ENCODE measurements around the gene HS6ST2. TPM values are rescaled to one million over a fixed set of nuclear protein-coding genes. Genes with fewer than 3 reads are reported as not detected.

HS6ST2 gene
- total RNA-seq, 3 donors from 2014 or later: 0.32 to 1.3 (median 1.2) TPM

DNA sequence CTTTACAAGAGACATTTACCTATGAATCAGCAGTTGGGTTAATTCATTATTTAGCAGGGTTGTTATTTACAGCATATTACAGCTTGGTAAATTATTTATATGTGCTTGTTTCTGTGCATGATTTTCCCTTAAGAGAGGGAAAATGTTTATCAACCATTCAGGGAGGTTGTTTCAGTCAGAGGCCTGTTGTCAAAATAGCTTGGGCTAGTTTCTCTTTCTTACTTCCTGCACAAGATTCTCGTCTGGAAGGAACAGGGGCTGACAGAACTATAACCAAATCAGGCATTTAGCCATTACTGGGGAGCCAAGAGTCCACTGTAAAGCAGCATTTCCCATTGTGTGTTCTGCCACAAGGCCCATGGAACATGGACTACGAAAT lies 135.8 kb downstream of the HS6ST2 start:
- no peak overlapping the region for H3K4me3 ChIP-seq
- no peak for DNase-seq (ENCODE audit: low spot score in 2 of 2)
- no peak for TF ChIP-seq POLR2A (IDR thresholded peaks at IDR 0.05)
- no peak for TF ChIP-seq POLR2AphosphoS5 (IDR thresholded peaks at IDR 0.05)
- TF ChIP-seq, protein P1, sequence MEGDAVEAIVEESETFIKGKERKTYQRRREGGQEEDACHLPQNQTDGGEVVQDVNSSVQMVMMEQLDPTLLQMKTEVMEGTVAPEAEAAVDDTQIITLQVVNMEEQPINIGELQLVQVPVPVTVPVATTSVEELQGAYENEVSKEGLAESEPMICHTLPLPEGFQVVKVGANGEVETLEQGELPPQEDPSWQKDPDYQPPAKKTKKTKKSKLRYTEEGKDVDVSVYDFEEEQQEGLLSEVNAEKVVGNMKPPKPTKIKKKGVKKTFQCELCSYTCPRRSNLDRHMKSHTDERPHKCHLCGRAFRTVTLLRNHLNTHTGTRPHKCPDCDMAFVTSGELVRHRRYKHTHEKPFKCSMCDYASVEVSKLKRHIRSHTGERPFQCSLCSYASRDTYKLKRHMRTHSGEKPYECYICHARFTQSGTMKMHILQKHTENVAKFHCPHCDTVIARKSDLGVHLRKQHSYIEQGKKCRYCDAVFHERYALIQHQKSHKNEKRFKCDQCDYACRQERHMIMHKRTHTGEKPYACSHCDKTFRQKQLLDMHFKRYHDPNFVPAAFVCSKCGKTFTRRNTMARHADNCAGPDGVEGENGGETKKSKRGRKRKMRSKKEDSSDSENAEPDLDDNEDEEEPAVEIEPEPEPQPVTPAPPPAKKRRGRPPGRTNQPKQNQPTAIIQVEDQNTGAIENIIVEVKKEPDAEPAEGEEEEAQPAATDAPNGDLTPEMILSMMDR (IDR thresholded peaks at IDR 0.05): no peak
- no peaks in the 10 kb centered on the region for H3K36me3 ChIP-seq
- intact Hi-C loops (cut with DNase I; ENCODE audit: low total_unique reads): loop anchor here (2.0 kb wide), 1 partner anchor 24 kb away; no protein-coding TSS in a partner anchor
- no peak overlapping the region for H3K27ac ChIP-seq
- peaks cover 0 to 36% of the 10 kb centered on the region in 2 donors for H3K27me3 ChIP-seq
- H3K4me1 ChIP-seq: no peaks in the 10 kb centered on the region
- H3K9me3 ChIP-seq: no peaks in the 10 kb centered on the region

DNA sequence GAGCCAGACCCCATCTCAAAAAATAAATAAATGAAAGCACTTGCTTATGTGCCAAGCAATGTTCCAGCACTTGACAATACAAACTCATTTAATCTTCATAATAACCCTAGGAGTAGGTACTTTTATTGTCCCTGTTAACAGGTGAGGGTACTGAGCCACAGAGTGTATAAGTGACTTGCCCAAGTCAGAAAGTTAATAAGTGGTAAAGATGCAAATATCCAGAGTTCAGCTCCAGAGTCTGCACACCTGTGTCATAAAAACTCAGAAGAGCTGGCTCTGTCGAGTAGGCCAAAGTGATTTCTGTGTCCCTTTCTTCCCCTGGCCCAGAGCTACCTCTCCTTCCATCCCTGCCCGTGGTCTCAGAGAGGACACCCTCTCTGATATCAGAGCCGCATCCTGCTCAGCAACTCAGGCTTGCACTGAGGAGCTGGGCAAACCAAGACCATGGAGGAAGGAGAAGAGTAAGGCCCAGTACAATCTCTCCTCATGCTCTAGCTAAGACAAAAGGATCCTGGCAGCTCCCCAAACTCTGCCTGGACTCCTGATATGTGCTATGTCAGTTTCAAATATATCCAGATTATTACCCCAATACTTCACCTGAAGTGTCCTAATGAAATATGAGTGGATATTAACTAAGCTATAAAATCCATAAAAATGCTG lies 136.3 kb downstream of the HS6ST2 start:
- TF ChIP-seq, protein P1 (IDR thresholded peaks at IDR 0.05): no peak
- no peak for TF ChIP-seq POLR2AphosphoS5 (IDR thresholded peaks at IDR 0.05)
- Histone ChIP-seq H3K36me3 (no peaks in the 10 kb centered on the region), H3K27me3 (peaks cover 0 to 35% of the 10 kb centered on the region in 2 donors), H3K9me3 (no peaks in the 10 kb centered on the region), H3K4me1 (no peaks in the 10 kb centered on the region), H3K27ac (no peak overlapping the region), H3K4me3 (no peak overlapping the region)
- intact Hi-C loops (cut with DNase I; ENCODE audit: low total_unique reads): loop anchor here (2.0 kb wide), 1 partner anchor 25 kb away; no protein-coding TSS in a partner anchor
- DNase-seq (ENCODE audit: low spot score in 2 of 2): no peak

DNA sequence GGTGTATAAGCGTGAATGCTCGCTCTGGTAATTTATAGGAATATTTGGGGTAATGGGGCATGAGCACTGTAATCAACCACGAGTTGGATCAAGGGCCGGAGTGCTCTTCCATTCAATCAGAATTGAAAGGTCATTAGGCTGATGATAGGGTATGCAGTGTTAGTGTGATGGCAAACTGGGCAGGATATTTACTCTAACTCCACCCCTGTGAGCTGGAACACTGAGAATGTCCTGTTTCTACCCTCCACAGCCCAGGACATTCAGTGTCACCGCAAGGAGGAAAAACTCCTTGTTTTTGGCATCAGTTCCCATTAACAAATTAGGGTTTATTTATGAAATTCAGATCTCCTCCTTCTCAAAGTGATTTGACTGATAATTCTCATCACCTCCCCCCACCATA lies 137.8 kb downstream of the HS6ST2 start:
- Histone ChIP-seq H3K36me3 (no peaks in the 10 kb centered on the region), H3K27ac (no peak overlapping the region), H3K4me1 (no peaks in the 10 kb centered on the region), H3K4me3 (no peak overlapping the region), H3K9me3 (no peaks in the 10 kb centered on the region), H3K27me3 (peaks cover 0 to 38% of the 10 kb centered on the region in 2 donors)
- intact Hi-C loops (cut with DNase I; ENCODE audit: low total_unique reads): no loop called here
- TF ChIP-seq POLR2AphosphoS5 (IDR thresholded peaks at IDR 0.05): no peak
- TF ChIP-seq POLR2A (IDR thresholded peaks at IDR 0.05): no peak
- TF ChIP-seq, protein P1 (IDR thresholded peaks at IDR 0.05): no peak
- no peak for DNase-seq (ENCODE audit: low spot score in 2 of 2)

DNA sequence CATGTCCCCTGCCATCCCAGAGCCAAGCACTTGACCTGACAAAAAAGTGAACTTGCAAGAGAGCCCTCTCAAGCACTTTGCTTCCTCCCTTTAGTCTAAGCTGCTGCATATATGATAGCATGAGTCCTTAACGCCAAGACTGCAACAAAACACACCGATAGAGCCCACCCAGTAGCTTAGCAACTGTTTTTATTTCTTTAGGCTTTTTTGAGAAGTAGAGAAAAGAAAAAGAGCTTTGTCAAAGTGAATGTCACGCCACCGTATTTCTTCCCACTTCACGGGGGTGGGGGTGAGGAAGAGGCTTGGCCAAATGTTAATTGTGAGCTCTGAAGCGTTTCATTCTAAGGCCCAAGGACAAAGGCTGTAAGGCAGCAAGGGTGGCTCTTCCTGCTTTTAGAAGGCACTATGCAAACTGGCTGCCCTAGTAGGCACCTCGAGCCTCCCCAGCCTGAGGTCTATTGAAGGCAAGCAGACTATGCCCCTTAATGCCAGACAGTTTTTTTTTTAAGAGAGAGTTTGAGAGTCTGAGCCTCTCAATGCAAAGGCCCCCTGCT lies 138.6 kb downstream of the HS6ST2 start:
- Histone ChIP-seq H3K36me3 (no peaks in the 10 kb centered on the region), H3K4me1 (no peaks in the 10 kb centered on the region), H3K9me3 (no peaks in the 10 kb centered on the region), H3K27ac (no peak overlapping the region), H3K27me3 (peaks cover 0 to 38% of the 10 kb centered on the region in 2 donors), H3K4me3 (no peak overlapping the region)
- no peak for TF ChIP-seq POLR2AphosphoS5 (IDR thresholded peaks at IDR 0.05)
- no peak for TF ChIP-seq POLR2A (IDR thresholded peaks at IDR 0.05)
- TF ChIP-seq, protein P1 (IDR thresholded peaks at IDR 0.05): no peak
- no peak for DNase-seq (ENCODE audit: low spot score in 2 of 2)
- intact Hi-C loops (cut with DNase I; ENCODE audit: low total_unique reads): no loop called here

DNA sequence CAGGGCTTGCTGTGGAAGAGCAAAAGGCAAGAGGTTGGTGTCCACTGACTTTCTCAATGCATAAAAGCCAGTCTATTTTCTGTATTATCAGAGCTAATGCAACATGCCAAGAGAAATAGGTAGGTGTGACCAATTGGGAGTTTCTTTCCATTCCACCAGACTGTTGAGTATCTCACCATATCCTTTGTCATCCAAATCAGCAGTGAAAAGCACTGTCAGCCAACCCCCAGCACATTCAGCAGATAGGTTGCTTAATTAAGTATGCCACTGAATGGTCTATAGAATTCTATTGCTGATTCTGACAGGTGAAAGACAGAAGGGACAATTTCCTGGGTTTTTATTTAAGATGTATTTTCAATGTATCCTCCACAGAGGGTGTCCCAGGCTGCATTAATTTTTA lies 139.8 kb downstream of the HS6ST2 start:
- no peaks in the 10 kb centered on the region for H3K36me3 ChIP-seq
- no peak for DNase-seq (ENCODE audit: low spot score in 2 of 2)
- no peaks in the 10 kb centered on the region for H3K9me3 ChIP-seq
- no peak overlapping the region for H3K4me3 ChIP-seq
- peaks cover 0 to 41% of the 10 kb centered on the region in 2 donors for H3K27me3 ChIP-seq
- TF ChIP-seq, protein P1 (IDR thresholded peaks at IDR 0.05): no peak
- TF ChIP-seq POLR2A (IDR thresholded peaks at IDR 0.05): no peak
- TF ChIP-seq POLR2AphosphoS5 (IDR thresholded peaks at IDR 0.05): no peak
- no peaks in the 10 kb centered on the region for H3K4me1 ChIP-seq
- no peak overlapping the region for H3K27ac ChIP-seq
- intact Hi-C loops (cut with DNase I; ENCODE audit: low total_unique reads): no loop called here
